Sciatic nerve (tissue), 2 donors: ENCODE measurements around the gene PCBP3. TPM values are rescaled to one million over a fixed set of nuclear protein-coding genes. Genes with fewer than 3 reads are reported as not detected.
"Not testable (repeated sequence)": the region's sequence is repeated elsewhere in the genome, so short reads cannot be mapped to it uniquely, and the experiment has no call there.

Experiments
- ATAC-seq: fragments of 200-7000 bp; cut with Tn5 transposase; one replicate; pipeline ENCODE4 v1.9.1; 2020; ENCODE audit warnings: mild to moderate bottlenecking, moderate library complexity
- DNase-seq: peaks from one replicate; pipeline ENCODE4 v3.0.0-alpha.2; 2020; ENCODE audit warnings: low spot score
- intact Hi-C: fragments of 100-400 bp; cut with DNase I; formaldehyde crosslinking; loops from one replicate; pipeline ENCODE4 v1.14.2; 2022
- total RNA-seq: library from RNA; stranded (reverse); fragmentation: NEBNext Ultra II Directional; extraction: Animal tissue kit (Norgen Biotek cat#: 25700); gene quantifications from one replicate; pipeline ENCODE4 v1.2.1, GENCODE V29; 2021
- donor health status: DM: no; HTN: no; CAD: no.
- donor health status: DM: no; HTN: no; CAD: no.

The PCBP3 gene
- total RNA-seq, 1 donor from 2014 or later, result 14.1 TPM

DNA sequence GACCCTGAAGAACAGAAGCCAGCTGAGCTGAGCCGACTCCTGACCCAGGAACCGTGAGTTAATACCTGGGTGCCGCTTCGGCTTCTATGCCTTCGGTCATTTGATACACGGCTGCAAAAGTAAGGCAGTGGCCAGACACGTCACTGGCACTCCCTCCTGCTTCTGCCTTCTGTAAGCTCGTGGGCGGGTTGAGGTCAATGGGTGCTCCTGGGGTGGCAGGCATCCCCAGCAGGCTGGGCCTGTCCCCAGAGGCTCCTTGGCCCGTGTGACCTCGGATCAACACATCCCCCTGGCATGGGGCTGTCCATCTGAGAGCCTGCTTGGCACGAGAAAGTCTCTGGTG, 302.3 kb downstream of the PCBP3 start:
- intact Hi-C loops, result no loop called here
- ATAC-seq (no peak), DNase-seq (no peak)

- no peak for ATAC-seq
- no peak for DNase-seq
- intact Hi-C loops, result no loop called here
Observed at GRCh38 chr21:45947296-45947695, 303.8 kb downstream of the PCBP3 start.

DNA sequence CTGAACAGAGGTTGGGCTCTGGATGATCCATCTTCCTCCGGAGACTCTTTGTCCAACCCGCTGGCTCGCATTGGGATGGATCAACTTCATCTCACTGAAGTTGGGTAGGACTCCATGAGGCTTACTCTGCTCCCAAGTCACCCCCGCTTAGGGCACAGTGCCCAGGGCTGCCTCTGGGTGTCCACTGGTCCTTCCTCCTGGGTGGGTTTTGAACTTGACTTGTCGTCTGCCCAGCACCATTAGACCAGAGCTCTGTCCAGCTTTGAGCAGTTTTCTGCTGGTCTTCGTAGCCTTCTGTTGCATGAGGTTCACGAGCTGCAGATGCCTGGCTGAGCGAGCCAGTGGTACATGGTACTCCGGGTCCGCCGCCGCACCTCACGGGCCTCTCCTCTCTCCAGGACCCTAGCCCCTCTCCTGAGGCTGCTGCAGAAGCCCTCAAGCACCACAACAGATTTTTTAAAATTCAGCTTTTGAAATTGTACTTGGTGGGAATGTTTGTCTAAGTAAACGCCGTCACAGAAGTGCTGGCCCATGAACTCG, 304.3 kb downstream of the PCBP3 start:
- intact Hi-C loops, result no loop called here
- no peak for ATAC-seq

GRCh38 chr21:45948576-45949141, 305.1 kb downstream of the PCBP3 start:
- intact Hi-C loops, result no loop called here
- no peak for ATAC-seq
- DNase-seq, result no peak

More for the DNA sequence above, 304.3 kb downstream of the PCBP3 start:
- DNase-seq, result no peak

DNA sequence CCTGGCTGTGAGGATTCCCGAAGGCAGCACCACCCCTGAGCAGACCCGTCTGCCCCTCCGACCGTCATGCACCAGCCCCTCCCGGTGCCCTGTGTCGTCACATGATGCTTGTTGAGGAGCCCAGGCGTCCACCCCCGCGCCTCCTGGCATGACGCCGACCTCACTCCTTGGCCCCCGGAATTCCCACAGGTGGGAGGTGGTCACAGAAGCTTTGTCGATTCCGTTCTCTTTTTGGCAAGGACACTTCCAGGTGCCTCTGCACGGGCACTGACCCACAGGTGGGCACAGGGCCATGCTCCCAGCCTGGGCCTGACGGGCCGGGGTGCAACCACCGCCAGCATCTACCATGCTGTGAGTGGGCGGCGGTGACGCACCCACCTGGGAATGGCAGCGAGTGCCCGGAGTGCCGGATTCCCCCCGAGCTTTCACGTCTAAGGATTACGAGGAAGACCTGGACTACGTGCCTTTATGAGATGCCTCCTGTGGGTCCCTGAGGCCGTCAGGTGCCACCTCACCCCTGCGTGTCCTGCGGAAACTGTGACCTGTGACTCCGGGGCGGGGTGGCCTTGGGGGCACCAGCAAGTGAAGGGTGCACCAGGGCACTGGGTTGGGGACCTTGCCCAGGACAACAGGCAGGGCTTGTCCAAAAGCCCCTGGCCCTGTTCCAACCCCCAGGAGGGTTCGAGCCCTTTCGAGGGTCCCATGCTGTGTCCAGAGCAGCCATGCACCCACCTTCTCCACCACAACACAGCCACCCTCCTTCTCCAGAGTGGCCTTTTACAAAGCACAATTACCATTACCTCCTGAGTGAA, 306.6 kb downstream of the PCBP3 start:
- intact Hi-C loops, result no loop called here
- ATAC-seq (peak; percentile 7), DNase-seq (no peak)

- intact Hi-C loops, result no loop called here
- no peak for DNase-seq
- peak; percentile 45 for ATAC-seq
Observed at GRCh38 chr21:45950740-45951515, 307.4 kb downstream of the PCBP3 start.

GRCh38 chr21:45951676-45952075, 308.2 kb downstream of the PCBP3 start:
- ATAC-seq (no peak), DNase-seq (no peak)
- intact Hi-C loops, result no loop called here

- DNase-seq, intact Hi-C loops, ATAC-seq: not testable (repeated sequence)
Observed at GRCh38 chr21:45952527-45952926, 309.0 kb downstream of the PCBP3 start.

DNA sequence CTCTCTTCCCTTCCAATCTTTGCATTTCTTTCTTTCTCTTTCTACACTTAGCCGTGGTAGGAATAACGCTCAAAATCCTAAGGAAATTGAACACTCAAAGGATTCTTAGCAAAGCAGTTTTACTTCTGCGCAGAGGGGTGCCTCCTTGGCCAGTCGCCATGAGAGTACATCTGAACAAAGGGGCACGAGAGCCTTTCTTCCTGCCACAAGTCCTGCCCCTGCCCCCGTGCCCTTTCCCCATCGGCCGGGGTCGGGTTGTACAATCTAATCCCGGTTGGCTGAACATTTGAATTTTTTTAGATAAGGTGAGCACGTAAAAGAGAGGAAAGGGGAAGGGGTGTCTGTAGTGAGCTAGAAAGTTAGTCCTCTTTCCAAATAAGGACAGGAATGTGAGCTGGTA, 309.4 kb downstream of the PCBP3 start:
- no peak for DNase-seq
- no peak for ATAC-seq
- intact Hi-C loops, result no loop called here

DNA sequence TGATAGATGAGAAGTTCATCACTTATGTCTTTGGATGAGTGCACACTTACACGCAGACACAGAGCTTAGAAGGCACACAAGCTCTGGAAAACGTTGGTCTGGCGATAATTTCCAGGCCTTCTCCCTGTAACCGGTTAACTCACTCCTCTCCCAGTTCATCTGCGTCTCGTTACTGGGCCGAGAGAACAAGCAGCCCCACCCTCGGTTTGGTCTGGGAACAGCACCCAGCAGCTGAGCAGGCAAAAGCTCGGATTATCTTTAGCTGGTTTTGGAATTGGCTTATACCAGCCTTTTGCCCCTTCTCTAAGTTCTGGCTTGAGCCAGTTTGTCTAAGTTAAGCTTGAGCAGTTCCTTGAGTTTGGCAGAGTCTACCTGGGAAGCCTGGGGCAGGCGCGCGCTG, 310.7 kb downstream of the PCBP3 start:
- DNase-seq (no peak), ATAC-seq (peak; percentile 37)
- intact Hi-C loops, result no loop called here

DNA sequence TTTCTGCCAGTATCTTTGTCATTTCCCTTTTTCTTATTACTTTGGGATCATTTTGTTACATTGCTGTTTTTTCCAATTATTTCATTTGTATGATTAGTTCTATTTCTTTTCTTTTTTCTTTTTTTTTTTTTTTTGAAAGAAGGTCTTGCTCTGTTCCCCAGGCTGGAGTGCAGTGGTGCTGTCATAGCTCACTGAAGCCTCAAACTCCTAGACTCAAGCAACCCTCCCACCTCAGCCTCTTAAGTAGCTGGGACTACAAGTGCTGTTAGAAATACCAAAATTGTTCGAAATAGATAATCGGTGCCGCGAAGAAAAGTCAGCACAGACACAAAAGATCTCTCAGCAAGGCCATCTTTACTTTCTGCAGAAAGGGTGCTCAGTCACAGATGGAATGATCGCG, 311.4 kb downstream of the PCBP3 start:
- DNase-seq, result no peak
- ATAC-seq, result no peak
- intact Hi-C loops, result no loop called here

DNA sequence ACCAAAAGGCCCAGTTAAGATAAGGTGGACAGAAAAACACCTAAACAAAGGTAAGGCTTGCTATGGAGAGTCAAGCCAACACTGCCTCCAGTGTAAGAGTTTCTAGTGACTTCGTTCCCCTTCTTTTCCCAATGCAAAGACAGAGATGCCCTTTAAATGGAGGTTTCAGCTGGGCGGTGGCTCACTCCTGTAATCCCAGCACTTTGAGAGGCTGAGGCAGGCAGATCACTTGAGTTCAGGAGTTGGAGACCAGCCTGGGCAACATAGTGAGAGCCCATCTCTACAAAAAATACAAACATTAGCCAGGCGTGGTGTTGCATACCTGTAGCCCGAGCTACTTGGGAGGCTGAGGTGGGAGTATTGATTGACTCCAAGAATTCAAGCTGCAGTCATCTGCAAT, 314.0 kb downstream of the PCBP3 start:
- peak; percentile 11 for ATAC-seq
- no peak for DNase-seq
- intact Hi-C loops, result no loop called here

DNA sequence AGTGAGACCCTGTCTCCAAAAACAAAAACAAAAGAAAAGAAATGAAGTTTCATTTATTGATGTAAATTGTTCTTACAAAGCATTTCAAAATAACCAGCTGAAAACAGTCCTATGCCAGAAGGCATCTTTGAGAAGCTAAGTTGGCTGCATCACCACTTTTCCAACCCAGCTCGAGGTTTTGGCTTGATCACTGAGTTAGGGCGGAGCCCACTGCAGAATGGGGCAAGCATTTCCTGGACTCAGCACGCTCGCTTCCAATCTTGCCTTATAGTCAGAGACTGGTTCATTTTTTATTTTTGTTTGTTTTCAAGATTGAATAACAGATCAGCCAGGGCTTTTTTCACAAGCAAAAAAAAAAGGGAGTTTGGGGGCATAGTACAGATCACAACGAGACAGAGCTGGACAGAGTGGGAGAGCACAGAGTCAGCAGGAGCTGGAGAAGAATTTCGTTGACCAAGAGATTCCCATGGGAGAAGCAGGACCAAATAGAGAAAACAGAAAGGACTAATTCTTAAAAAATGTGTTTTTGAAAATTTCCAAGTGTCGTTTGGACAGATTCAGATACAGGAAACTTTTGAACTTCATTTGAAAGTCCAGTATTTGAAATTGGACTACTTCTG, 314.6 kb downstream of the PCBP3 start:
- DNase-seq, result no peak
- ATAC-seq, result peak; percentile 88
- intact Hi-C loops, result no loop called here

- DNase-seq (no peak), ATAC-seq (no peak)
- intact Hi-C loops, result no loop called here
Observed at GRCh38 chr21:45959182-45959581, 315.7 kb downstream of the PCBP3 start.

- DNase-seq (no peak), ATAC-seq (no peak)
- intact Hi-C loops, result no loop called here
Observed at GRCh38 chr21:45959779-45960390, 316.4 kb downstream of the PCBP3 start.

DNA sequence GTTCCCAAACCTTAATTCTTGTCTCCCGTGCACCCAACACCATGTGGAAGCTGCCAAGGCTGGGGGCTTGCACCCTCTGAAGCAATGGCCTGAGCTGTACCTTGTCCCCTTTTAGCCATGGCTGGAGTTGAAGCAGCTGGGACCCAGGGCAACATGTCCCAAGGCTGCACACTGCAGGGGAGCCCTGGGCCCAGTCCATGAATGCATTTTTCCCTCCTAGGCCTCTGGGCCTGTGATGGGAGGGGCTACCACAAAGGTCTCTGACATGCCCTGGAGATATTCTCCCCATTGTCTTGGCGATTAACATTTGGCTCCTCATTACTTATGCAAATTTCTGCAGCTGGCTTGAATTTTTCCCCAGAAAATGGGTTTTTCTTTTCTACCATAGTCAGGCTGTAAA, 317.9 kb downstream of the PCBP3 start:
- ATAC-seq, intact Hi-C loops, DNase-seq: not testable (repeated sequence)

- DNase-seq (no peak), ATAC-seq (no peak)
- intact Hi-C loops, result no loop called here
Observed at GRCh38 chr21:45962531-45963231, 319.2 kb downstream of the PCBP3 start.

DNA sequence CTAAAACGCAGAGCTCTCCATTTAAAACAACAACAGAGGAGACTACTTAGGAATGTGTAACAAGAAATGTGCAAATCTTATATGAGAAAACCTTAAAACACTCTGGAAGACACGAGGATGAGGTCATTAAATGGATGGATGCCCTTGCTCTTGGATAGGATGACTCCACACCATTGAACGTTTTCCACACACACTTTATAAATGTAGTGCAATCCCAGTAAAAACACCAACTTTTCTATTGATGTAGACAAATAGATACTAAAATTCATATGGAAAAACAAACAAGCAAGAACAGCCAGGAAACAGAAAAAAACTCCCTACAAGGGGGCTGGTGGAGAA, 319.7 kb downstream of the PCBP3 start:
- intact Hi-C loops, result no loop called here
- no peak for ATAC-seq
- no peak for DNase-seq

DNA sequence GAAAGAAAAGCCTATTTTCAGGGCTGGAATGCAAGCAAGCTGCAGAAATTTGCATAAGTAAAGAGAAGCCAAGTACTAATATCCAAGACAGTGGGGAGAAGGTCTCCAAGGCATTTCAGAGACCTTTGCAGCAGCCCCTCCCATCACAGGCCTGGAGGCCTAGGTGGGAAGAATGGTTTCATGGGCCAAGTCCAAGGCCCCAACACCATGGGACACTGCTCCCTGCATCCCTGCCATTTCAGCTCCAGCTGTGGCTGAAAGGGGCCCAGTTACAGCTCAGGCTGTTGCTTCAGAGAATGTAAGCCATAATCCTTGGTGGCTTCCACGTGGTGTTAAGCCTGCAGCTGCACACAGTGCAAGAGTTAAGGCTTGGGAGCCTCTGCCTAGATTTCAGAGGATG, 321.1 kb downstream of the PCBP3 start:
- no peak for DNase-seq
- intact Hi-C loops, result no loop called here
- ATAC-seq, result no peak
